HG03064 (cell line): ENCODE results near the gene NARF.
"Not testable (repeated sequence)": the region's sequence is repeated elsewhere in the genome, so short reads cannot be mapped to it uniquely, and the experiment has no call there.

ENCODE experiments used
- ATAC-seq: cut with Tn5 transposase; IDR thresholded peaks from one replicate; pipeline ENCODE4 v1.9.1; 2021; ENCODE audit warnings: low read depth; ENCODE audit not compliant: unreplicated experiment

Gene NARF

GRCh38 chr17:82495844-82496528 lies 37.4 kb downstream of the NARF start:
- ATAC-seq, result no peak

- peak; percentile 48 for ATAC-seq
These were observed 38.2 kb downstream of the NARF start for GRCh38 chr17:82496529-82497434.

GRCh38 chr17:82497483-82498405 lies 39.2 kb downstream of the NARF start:
- no peak for ATAC-seq

- no peak for ATAC-seq
These were observed 43.7 kb downstream of the NARF start for GRCh38 chr17:82502207-82502606.

- no peak for ATAC-seq
These were observed 44.7 kb downstream of the NARF start for GRCh38 chr17:82503094-82503727.

GRCh38 chr17:82503728-82504308 lies 45.3 kb downstream of the NARF start:
- no peak for ATAC-seq

- no peak for ATAC-seq
These were observed 46.8 kb downstream of the NARF start for GRCh38 chr17:82505296-82505695.

- ATAC-seq, result peak; percentile 91
These were observed 47.9 kb downstream of the NARF start for GRCh38 chr17:82506402-82506801.

- ATAC-seq, result no peak
These were observed 49.2 kb downstream of the NARF start for GRCh38 chr17:82507631-82508175.

GRCh38 chr17:82511642-82512041 lies 53.1 kb downstream of the NARF start:
- not testable (repeated sequence) for ATAC-seq

GRCh38 chr17:82513864-82514263 lies 55.3 kb downstream of the NARF start:
- not testable (repeated sequence) for ATAC-seq

GRCh38 chr17:82517230-82517865 lies 58.8 kb downstream of the NARF start:
- no peak for ATAC-seq

GRCh38 chr17:82518826-82519810 lies 60.6 kb downstream of the NARF start, which contains the start of gene FOXK2:
TSS of gene FOXK2 (plus strand) at chr17:82519732. CDS start at chr17:82519889, 157 bp downstream.
- peak; percentile 81 for ATAC-seq

- ATAC-seq, result no peak
These were observed 61.7 kb downstream of the NARF start for GRCh38 chr17:82519971-82520903.

- no peak for ATAC-seq
These were observed 66.0 kb downstream of the NARF start for GRCh38 chr17:82524540-82524939.

GRCh38 chr17:82525712-82526111 lies 67.2 kb downstream of the NARF start:
- no peak for ATAC-seq

GRCh38 chr17:82527898-82528297 lies 69.4 kb downstream of the NARF start:
- ATAC-seq, result no peak
